HG03457 (cell line): Measurements from ENCODE around the gene ZNF680.
"Not testable (repeated sequence)": the region's sequence is repeated elsewhere in the genome, so short reads cannot be mapped to it uniquely, and the experiment has no call there.

ENCODE experiments used
- ATAC-seq: cut with Tn5 transposase; IDR thresholded peaks from one replicate; pipeline ENCODE4 v1.9.1; 2021; ENCODE audit warnings: moderate number of reproducible peaks; ENCODE audit not compliant: unreplicated experiment

Gene ZNF680

GRCh38 chr7:64557601-64558322 lies 5.1 kb downstream of the ZNF680 start:
- no peak for ATAC-seq

DNA sequence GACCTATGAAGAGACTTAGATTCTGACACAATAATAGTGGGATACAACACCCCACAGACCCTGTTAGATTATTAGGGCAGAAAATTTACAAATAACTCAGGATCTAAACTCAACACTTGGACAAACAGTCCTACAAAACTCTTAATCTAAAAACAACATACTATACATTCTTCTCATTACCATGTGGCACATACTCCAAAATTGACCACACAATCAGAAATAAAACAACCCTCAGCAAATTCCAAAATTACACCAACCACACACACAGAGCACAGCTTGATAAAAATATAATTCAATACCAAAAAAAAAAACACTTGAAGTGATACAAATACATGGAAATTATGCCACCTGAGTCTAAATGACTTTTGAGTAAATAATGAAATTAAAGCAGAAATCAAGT lies 7.8 kb downstream of the ZNF680 start:
- no peak for ATAC-seq

GRCh38 chr7:64554188-64554587 lies 8.7 kb downstream of the ZNF680 start:
- not testable (repeated sequence) for ATAC-seq

GRCh38 chr7:64551375-64552142 lies 11.3 kb downstream of the ZNF680 start:
- ATAC-seq: no peak

GRCh38 chr7:64544010-64544409 lies 18.9 kb downstream of the ZNF680 start:
- no peak for ATAC-seq

DNA sequence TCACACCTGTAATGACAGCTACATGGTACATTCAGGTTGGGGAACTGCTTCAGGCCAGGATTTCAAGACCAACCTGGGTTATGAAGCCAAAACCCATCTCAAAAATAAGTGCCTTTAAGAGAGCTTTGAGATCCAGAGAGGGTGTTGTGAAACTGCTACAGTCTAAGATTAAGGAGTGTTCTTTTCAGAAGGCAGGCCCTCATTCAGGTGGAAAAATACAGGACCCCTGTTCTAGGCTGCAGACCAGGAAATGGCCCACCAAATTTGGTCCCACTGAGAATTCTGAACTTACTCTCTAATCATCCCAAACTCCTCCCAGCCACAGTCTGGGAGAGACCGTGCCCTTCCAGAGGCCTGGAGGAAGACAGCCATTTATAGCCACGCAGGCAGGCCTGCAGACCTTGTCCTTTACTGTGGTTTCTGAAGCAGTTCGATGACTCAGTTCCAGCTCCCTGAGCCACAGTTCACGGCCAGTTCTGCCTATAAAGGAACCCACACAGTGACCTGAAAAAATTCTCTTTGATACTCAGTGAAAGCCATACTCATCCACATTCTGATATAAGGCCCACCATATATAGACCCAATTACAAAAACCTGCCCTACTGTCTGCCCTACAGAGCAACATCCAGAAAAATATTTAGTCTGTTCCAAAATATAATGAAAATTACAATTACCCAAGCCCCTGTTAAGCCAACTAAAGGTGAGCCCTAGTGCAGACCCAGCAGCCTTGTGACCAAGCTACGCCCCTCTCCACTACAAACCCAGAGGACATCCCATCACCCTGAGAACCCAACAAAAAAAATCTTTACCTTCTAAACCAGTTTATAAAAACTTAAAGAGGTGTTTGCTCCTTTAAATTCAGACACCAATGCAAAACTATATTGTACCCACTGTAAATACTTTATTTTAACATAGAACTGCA lies 21.2 kb downstream of the ZNF680 start:
- ATAC-seq: no peak

DNA sequence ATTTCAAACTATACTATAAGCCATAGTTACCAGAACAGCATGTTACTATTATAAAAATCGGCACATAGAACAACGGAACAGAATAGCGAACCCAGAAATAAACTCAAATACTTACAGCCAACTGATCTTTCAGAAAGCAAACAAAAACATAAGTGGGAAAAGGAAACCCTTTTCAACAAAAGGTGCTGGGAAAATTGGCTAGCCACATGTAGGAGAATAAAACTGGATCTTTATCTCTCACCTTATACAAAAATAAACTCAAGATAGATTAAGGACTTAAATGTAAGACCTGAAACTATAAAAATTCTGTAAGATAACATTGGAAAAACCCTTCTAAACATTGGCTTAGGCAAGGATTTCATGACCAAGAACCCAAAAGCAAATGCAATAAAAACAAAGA lies 29.1 kb downstream of the ZNF680 start:
- no peak for ATAC-seq

DNA sequence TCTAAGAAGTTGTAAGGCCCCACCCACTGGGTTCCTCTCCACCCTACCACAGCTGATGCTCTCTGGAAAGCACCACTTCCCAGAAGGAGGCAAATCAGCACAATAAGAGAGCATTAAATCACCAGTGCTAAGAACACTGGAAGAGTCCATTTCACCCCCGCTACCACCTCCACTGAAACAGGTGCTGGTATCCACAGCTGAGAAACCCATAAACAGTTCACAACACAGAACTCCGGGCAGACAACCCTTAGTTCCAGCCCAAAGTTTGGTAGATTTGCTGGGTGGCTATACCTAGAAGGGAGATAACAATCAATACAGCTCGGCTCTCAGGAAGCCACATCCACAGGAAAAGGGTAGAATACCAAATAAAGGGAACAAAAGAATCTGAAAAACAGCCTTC lies 34.1 kb downstream of the ZNF680 start:
- no peak for ATAC-seq

GRCh38 chr7:64521409-64521984 lies 41.4 kb downstream of the ZNF680 start:
- ATAC-seq: no peak

GRCh38 chr7:64516451-64516850 lies 46.4 kb downstream of the ZNF680 start:
- ATAC-seq: no peak

DNA sequence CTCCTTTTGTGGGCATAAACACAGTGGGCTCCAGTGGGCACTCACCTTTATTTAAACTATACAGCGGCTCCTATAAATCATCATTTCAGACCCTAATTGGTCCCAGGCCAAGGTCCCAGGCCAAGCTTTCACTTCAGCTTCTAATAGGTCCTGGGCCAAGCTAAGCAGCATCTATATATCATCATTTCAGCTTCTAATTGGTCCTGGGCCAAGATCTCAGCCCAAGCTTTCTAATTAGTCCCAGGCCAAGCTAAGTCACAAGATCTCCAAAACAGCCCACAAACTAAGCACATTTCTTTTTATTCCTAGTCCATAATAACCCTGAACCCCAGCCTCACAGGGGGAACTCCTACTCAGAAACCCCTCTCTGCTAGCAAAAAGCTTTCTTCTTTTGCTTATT lies 47.1 kb downstream of the ZNF680 start:
- no peak for ATAC-seq

DNA sequence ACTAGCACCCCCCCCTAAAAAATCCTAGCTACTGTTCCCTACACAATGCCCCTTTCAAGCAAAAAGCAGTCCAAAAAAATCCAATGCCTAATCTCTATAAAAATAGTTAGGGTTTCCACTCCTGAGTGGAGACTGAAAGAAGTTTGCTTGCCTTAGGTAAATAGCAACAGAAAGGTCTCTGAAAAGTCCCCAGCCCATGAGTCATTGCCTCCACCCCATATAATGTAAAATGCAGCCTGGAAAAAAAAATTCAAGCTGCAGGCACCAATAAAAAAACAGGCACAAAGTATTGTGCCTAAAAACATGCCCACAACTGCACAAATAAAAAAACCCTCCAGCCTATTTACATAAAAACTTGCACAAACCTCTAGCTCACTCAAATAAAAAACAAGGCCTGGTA lies 47.5 kb downstream of the ZNF680 start:
- no peak for ATAC-seq

DNA sequence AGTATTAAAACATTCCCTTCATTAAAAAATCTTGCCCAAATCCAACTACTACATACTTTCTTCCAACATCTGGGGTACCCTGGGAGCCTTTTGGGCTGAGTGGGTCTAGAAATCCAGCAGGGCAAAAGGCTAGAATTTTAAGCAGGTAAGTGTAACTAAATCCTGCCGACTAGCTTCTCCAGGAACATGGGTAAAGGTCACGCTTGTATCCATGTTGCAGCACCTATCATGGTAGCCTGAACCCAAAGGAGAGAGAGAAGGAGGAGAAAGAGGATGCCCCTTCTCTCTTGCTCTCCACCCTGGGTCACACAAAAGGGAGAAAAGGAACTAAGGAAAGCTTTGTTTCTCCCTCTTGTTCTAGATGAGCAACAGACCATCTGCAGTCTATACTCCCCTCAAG lies 53.3 kb downstream of the ZNF680 start:
- no peak for ATAC-seq

GRCh38 chr7:64504581-64505120 lies 58.2 kb downstream of the ZNF680 start:
- ATAC-seq: no peak

DNA sequence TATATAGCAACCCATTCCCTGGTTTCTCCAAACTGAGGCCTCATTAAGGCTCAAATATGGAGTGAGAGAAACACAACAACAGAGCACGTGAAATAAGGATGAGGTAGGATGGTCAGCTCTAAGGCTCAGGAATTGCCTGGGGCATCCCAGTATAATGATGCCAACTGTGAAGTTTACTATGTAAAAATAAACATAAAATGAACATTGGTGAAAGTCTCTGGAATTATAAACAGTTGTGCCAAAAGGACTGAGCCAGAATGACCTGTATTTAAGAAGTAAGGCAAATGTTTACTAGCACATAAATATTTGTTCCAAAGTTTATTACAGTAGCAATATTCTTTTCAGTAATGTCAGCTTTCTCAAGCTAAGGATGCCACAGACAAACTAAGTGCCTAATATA lies 64.6 kb downstream of the ZNF680 start:
- ATAC-seq: no peak

- ATAC-seq: no peak
These were observed 67.9 kb downstream of the ZNF680 start for GRCh38 chr7:64494912-64495461.

DNA sequence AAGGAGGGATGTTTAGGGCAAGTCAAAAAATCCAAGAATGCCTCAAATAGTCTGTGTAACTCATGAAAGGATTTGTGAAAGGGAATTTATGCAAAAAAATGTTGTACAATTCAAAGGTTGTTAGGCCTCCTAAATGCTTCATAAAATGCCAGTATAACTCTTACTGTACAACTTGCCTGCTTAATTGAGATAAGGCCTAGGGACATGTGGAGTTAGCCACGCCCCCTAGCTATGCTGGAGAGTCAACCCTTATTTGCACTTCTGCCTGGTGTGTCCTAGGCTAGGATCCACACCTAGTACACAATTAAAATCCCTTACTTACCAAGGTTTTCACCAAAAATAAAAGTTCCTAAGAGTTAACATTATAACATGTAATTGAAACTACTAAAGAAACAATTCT lies 77.2 kb downstream of the ZNF680 start:
- ATAC-seq: no peak
